Testis (tissue), 3 donors: Measurements from ENCODE around the gene TRIM63. TPM values are rescaled to one million over a fixed set of nuclear protein-coding genes. Genes with fewer than 3 reads are reported as not detected.

ENCODE experiments used
- DNase-seq: peaks from one replicate; pipeline ENCODE4 v3.0.0-alpha.2; 2019
- H3K27ac ChIP-seq, 2 donors: fragments of 200-600 bp; sonication (generic); one replicate each; pipeline ENCODE4 v1.5.1; 2019
- H3K27me3 ChIP-seq: fragments of 200-600 bp; sonication (generic); one replicate; pipeline ENCODE4 v1.5.1; 2019
- H3K36me3 ChIP-seq: fragments of 200-600 bp; sonication (generic); one replicate; pipeline ENCODE4 v1.5.1; 2017; ENCODE audit warnings: low read depth; ENCODE audit errors: missing control alignments
- H3K4me1 ChIP-seq: fragments of 200-600 bp; sonication (generic); one replicate; pipeline ENCODE4 v1.5.1; 2019
- H3K4me3 ChIP-seq, 2 donors: fragments of 200-600 bp; sonication (generic); one replicate each; pipeline ENCODE4 v1.5.1; 2017 to 2019
- H3K9me3 ChIP-seq: fragments of 200-600 bp; sonication (generic); one replicate; pipeline ENCODE4 v1.5.1; 2017
- POLR2A ChIP-seq: fragments of 450-650 bp; IDR thresholded peaks from one replicate; pipeline ENCODE4 v1.6.1; 2017; ENCODE audit warnings: antibody characterized with exemption, mild to moderate bottlenecking, moderate library complexity
- WGBS, 2 donors: methylation state at CpG; one replicate each; pipeline ENCODE4 v1.1.5; 2018; 5-methylcytosine and 5-hydroxymethylcytosine counted together
- intact Hi-C: fragments of 100-400 bp; cut with DNase I; formaldehyde crosslinking; loops from one replicate; pipeline ENCODE4 v1.15.1; 2023; ENCODE audit warnings: low total_unique reads
- polyA plus RNA-seq: library from polyadenylated mRNA; stranded (reverse); fragments of 350-450 nt; fragmentation: Illumina TruSeq; extraction: RNeasy Lipid Tissue Mini Kit (QIAGEN cat#74804); gene quantifications from one replicate; pipeline ENCODE4 v1.2.3, GENCODE V29; 2014; ENCODE audit warnings: low read depth, low replicate concordance; ENCODE audit not compliant: insufficient read depth
- total RNA-seq, 2 donors: library from RNA; depleted of rRNA; stranded (reverse); fragments of >200 nt; gene quantifications; one replicate each; pipeline ENCODE4 v1.2.3, GENCODE V29; 2016
- TF ChIP-seq, protein P1 (sequence below), 3 experiments: fragments of 450-650 bp in 2 of 3; fragments of 200-600 bp in 1 of 3; sonication (generic) in 1 of 3; IDR thresholded peaks; one replicate each; pipeline ENCODE4 v1.5.1; 2016 to 2019; ENCODE audit warnings: antibody characterized with exemption in 3 of 3, mild to moderate bottlenecking in 2 of 3, moderate library complexity in 1 of 3

TRIM63 gene
- total and polyA plus RNA-seq, 3 donors from 2014 or later: 0.50 to 1.2 (median 0.71) TPM

DNA sequence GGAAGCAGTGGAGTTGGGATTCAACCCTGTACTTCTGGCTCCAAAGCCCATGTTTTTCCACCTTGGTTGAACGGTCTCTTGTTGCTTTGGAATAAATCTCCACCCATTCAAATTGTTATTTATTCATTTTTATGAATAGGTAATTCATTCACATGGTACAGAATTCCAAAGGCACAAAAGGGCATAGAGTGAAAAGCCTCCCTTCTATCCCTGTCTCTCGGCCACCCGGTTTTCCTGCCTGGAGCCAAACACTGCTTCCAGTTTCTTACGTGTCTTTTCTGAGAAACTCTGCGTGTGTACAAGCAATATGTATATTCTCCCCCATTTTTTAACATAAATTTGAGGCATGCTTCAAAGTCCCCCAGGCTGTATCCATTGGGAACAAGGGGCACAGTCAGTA lies 41.9 kb downstream of the TRIM63 start:
- intact Hi-C loops: no loop called here
- Histone ChIP-seq H3K4me3 (no peak overlapping the region), H3K36me3 (no peaks in the 10 kb centered on the region), H3K4me1 (peaks cover 21% of the 10 kb centered on the region), H3K27ac (no peak overlapping the region), H3K27me3 (no peaks in the 10 kb centered on the region), H3K9me3 (no peaks in the 10 kb centered on the region)
- 76% methylated on average over 5 of the region's 5 CpGs for WGBS, 2 donors
- TF ChIP-seq POLR2A: no peak
- TF ChIP-seq, protein P1, sequence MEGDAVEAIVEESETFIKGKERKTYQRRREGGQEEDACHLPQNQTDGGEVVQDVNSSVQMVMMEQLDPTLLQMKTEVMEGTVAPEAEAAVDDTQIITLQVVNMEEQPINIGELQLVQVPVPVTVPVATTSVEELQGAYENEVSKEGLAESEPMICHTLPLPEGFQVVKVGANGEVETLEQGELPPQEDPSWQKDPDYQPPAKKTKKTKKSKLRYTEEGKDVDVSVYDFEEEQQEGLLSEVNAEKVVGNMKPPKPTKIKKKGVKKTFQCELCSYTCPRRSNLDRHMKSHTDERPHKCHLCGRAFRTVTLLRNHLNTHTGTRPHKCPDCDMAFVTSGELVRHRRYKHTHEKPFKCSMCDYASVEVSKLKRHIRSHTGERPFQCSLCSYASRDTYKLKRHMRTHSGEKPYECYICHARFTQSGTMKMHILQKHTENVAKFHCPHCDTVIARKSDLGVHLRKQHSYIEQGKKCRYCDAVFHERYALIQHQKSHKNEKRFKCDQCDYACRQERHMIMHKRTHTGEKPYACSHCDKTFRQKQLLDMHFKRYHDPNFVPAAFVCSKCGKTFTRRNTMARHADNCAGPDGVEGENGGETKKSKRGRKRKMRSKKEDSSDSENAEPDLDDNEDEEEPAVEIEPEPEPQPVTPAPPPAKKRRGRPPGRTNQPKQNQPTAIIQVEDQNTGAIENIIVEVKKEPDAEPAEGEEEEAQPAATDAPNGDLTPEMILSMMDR (IDR thresholded peaks at IDR 0.05): no peak
- no peak for DNase-seq

DNA sequence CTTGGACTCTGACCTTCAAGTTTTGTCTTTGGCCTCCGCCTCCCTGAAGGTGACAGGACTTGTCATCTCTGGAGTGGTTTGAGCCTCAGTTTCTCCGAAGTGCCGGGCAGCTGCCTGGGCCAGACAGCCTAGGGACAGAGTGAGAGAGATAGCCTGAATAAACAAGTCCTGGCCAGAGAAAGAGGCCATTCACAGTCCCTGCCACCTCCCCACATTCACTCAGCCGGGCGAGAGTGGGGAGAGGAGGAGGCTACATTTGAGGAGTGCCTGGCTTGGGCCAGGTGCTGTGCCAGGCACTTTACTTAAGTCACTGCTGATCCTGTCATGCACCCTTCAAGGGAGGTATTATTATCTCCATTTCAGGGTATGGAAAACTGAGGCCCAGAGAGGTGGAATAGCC lies 42.4 kb downstream of the TRIM63 start:
- no peak for TF ChIP-seq POLR2A
- TF ChIP-seq, protein P1 (IDR thresholded peaks at IDR 0.05): no peak
- H3K27ac ChIP-seq: no peak overlapping the region
- H3K36me3 ChIP-seq: no peaks in the 10 kb centered on the region
- H3K27me3 ChIP-seq: no peaks in the 10 kb centered on the region
- intact Hi-C loops: no loop called here
- H3K4me1 ChIP-seq: peaks cover 24% of the 10 kb centered on the region
- 69 to 73% methylated on average over 5 of the region's 5 CpGs for WGBS, 2 donors
- H3K4me3 ChIP-seq: no peak overlapping the region
- DNase-seq: no peak
- no peaks in the 10 kb centered on the region for H3K9me3 ChIP-seq

DNA sequence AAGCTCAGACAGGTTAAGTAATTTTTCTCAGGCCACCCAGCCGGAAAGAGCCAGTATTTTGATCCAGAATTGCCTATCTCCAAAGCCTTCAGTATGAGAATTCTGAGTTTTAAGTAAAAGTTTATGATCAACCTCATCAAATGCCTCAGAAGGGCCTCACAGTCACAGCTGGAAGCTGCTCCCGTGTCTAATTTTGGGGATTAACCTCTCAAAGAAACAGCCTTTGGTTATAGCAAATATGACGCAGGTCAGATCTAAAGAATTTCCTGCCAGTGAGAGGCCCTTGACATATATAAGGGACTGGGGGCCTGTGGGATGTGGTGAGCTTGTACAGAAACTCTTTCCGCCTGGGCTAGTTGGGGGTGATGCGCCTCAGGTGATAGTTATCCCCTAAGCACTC lies 43.6 kb downstream of the TRIM63 start:
- WGBS, 2 donors: 88 to 90% methylated on average over 5 of the region's 5 CpGs
- Histone ChIP-seq H3K27ac (no peak overlapping the region), H3K27me3 (no peaks in the 10 kb centered on the region), H3K4me1 (peaks cover 32% of the 10 kb centered on the region), H3K4me3 (no peak overlapping the region), H3K36me3 (no peaks in the 10 kb centered on the region), H3K9me3 (no peaks in the 10 kb centered on the region)
- intact Hi-C loops: no loop called here
- TF ChIP-seq, protein P1 (IDR thresholded peaks at IDR 0.05): no peak
- no peak for TF ChIP-seq POLR2A
- no peak for DNase-seq

DNA sequence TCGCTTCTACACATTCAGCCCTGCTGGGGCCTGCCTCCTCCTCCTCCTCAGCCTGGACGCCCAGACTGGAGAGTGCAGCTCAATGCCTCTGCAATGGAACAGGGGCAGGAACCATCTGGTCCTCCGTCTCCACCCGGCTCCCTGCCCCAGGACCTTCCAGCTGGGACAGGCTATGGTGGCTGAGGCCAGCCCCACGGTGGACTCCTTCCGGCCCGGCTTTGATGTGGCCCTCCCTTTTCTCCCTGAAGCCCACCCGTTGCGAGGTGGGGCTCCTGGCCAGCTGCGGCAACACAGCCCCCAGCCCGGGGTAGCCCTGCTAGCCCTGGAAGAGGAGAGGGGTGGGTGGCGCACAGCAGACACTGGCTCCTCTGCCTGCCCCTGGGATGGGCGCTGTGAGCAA lies 44.4 kb downstream of the TRIM63 start:
- Histone ChIP-seq H3K27ac (no peak overlapping the region), H3K4me3 (no peak overlapping the region), H3K36me3 (no peaks in the 10 kb centered on the region), H3K27me3 (no peaks in the 10 kb centered on the region), H3K9me3 (no peaks in the 10 kb centered on the region), H3K4me1 (peaks cover 38% of the 10 kb centered on the region)
- 82 to 89% methylated on average over 6 to 13 of the region's 13 CpGs for WGBS, 2 donors
- intact Hi-C loops: no loop called here
- no peak for DNase-seq
- no peak for TF ChIP-seq POLR2A
- TF ChIP-seq, protein P1 (IDR thresholded peaks at IDR 0.05): no peak

DNA sequence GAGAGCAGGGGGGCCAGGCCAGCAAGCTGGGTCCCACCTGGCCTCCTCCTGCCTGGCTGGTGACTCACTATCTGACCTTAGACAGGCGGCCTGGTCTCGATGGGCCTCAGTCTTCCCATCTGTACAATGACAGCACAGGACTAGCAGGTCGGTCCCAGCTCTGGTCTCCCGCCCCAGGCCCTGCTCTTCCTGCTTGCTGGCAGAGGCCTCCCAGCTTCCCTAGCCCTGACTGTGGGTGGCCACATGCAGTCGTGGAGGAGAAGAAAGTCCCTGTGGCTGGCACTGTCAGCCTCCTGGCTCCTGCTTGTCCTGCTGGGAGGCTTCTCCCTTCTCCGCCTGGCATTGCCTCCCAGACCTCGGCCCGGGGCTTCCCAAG lies 45.0 kb downstream of the TRIM63 start:
- H3K4me3 ChIP-seq: no peak overlapping the region
- no peak overlapping the region for H3K27ac ChIP-seq
- no peaks in the 10 kb centered on the region for H3K36me3 ChIP-seq
- 62 to 68% methylated on average over 8 of the region's 8 CpGs for WGBS, 2 donors
- no peaks in the 10 kb centered on the region for H3K9me3 ChIP-seq
- H3K4me1 ChIP-seq: peaks cover 43% of the 10 kb centered on the region
- no peaks in the 10 kb centered on the region for H3K27me3 ChIP-seq
- no peak for DNase-seq
- intact Hi-C loops: no loop called here
- no peak for TF ChIP-seq POLR2A
- TF ChIP-seq, protein P1 (IDR thresholded peaks at IDR 0.05): no peak
